ENCODE measurements around the gene ARHGEF19.

Gene ARHGEF19

GRCh38 chr1:16248603-16249516, 36.4 kb upstream of the ARHGEF19 start (continued):
- TF ChIP-seq, protein P1, sequence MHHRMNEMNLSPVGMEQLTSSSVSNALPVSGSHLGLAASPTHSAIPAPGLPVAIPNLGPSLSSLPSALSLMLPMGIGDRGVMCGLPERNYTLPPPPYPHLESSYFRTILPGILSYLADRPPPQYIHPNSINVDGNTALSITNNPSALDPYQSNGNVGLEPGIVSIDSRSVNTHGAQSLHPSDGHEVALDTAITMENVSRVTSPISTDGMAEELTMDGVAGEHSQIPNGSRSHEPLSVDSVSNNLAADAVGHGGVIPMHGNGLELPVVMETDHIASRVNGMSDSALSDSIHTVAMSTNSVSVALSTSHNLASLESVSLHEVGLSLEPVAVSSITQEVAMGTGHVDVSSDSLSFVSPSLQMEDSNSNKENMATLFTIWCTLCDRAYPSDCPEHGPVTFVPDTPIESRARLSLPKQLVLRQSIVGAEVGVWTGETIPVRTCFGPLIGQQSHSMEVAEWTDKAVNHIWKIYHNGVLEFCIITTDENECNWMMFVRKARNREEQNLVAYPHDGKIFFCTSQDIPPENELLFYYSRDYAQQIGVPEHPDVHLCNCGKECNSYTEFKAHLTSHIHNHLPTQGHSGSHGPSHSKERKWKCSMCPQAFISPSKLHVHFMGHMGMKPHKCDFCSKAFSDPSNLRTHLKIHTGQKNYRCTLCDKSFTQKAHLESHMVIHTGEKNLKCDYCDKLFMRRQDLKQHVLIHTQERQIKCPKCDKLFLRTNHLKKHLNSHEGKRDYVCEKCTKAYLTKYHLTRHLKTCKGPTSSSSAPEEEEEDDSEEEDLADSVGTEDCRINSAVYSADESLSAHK (tag by site-specific recombination; IDR thresholded peaks at IDR 0.05), result peak; percentile 95
- TF ChIP-seq, protein P2, sequence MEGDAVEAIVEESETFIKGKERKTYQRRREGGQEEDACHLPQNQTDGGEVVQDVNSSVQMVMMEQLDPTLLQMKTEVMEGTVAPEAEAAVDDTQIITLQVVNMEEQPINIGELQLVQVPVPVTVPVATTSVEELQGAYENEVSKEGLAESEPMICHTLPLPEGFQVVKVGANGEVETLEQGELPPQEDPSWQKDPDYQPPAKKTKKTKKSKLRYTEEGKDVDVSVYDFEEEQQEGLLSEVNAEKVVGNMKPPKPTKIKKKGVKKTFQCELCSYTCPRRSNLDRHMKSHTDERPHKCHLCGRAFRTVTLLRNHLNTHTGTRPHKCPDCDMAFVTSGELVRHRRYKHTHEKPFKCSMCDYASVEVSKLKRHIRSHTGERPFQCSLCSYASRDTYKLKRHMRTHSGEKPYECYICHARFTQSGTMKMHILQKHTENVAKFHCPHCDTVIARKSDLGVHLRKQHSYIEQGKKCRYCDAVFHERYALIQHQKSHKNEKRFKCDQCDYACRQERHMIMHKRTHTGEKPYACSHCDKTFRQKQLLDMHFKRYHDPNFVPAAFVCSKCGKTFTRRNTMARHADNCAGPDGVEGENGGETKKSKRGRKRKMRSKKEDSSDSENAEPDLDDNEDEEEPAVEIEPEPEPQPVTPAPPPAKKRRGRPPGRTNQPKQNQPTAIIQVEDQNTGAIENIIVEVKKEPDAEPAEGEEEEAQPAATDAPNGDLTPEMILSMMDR (tag by site-specific recombination; IDR thresholded peaks at IDR 0.05), result no peak
- TF ChIP-seq, protein P3, sequence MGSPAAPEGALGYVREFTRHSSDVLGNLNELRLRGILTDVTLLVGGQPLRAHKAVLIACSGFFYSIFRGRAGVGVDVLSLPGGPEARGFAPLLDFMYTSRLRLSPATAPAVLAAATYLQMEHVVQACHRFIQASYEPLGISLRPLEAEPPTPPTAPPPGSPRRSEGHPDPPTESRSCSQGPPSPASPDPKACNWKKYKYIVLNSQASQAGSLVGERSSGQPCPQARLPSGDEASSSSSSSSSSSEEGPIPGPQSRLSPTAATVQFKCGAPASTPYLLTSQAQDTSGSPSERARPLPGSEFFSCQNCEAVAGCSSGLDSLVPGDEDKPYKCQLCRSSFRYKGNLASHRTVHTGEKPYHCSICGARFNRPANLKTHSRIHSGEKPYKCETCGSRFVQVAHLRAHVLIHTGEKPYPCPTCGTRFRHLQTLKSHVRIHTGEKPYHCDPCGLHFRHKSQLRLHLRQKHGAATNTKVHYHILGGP (tag by site-specific recombination; IDR thresholded peaks at IDR 0.05), result no peak
- TF ChIP-seq ZFP37 (tag by site-specific recombination; IDR thresholded peaks at IDR 0.05), result no peak
- no peak for TF ChIP-seq HOXA7 (CRISPR knock-in tag; IDR thresholded peaks at IDR 0.05; ENCODE audit: borderline replicate concordance)
- no peak for TF ChIP-seq ZNF211 (tag by site-specific recombination; IDR thresholded peaks at IDR 0.05; ENCODE audit: low read depth)
- TF ChIP-seq ZNF560 (tag by site-specific recombination; IDR thresholded peaks at IDR 0.05; ENCODE audit: borderline replicate concordance), result no peak
- TF ChIP-seq ZNF274 (IDR thresholded peaks at IDR 0.05; ENCODE audit: low read length), result no peak
- no peak for TF ChIP-seq ZNF274 (tag by site-specific recombination; IDR thresholded peaks at IDR 0.05; ENCODE audit: borderline replicate concordance)
- TF ChIP-seq YY1 (tag by site-specific recombination; IDR thresholded peaks at IDR 0.05), result no peak
- peak; percentile 72; the same call in 1 of the 2 replicates for TF ChIP-seq ZBTB44 (tag by site-specific recombination; IDR thresholded peaks at IDR 0.05)
- no peak for TF ChIP-seq ZNF768 (tag by site-specific recombination; IDR thresholded peaks at IDR 0.05)
- peak; percentile 91 for TF ChIP-seq ZNF561 (tag by site-specific recombination; IDR thresholded peaks at IDR 0.05; ENCODE audit: borderline replicate concordance)
- no peak for TF ChIP-seq BCL11A (tag by site-specific recombination; IDR thresholded peaks at IDR 0.05; ENCODE audit: low read depth)
- no peak for TF ChIP-seq ZNF544 (tag by site-specific recombination; IDR thresholded peaks at IDR 0.05)
- 0 out of 2 replicates have a peak, but pooled peaks have one; percentile 65 for TF ChIP-seq ZNF692 (tag by site-specific recombination; IDR thresholded peaks at IDR 0.05)
- TF ChIP-seq, protein P4, sequence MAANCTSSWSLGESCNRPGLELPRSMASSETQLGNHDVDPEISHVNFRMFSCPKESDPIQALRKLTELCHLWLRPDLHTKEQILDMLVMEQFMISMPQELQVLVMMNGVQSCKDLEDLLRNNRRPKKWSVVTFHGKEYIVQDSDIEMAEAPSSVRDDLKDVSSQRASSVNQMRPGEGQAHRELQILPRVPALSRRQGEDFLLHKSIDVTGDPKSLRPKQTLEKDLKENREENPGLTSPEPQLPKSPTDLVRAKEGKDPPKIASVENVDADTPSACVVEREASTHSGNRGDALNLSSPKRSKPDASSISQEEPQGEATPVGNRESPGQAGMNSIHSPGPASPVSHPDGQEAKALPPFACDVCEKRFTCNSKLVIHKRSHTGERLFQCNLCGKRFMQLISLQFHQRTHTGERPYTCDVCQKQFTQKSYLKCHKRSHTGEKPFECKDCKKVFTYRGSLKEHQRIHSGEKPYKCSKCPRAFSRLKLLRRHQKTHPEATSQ (tag by site-specific recombination; IDR thresholded peaks at IDR 0.05), result no peak
- TF ChIP-seq ZSCAN23 (tag by site-specific recombination; IDR thresholded peaks at IDR 0.05), result no peak
- no peak for TF ChIP-seq ELK4 (IDR thresholded peaks at IDR 0.05; ENCODE audit: borderline replicate concordance, low read depth, low read length)
- TF ChIP-seq ZFP69B (tag by site-specific recombination; IDR thresholded peaks at IDR 0.05), result no peak; the same call in 1 of the 2 replicates
- TF ChIP-seq ZNF626 (tag by site-specific recombination; IDR thresholded peaks at IDR 0.05), result no peak
- peak; percentile 93 for TF ChIP-seq ZBTB17 (tag by site-specific recombination; IDR thresholded peaks at IDR 0.05)
- no peak for TF ChIP-seq ZNF114 (tag by site-specific recombination; IDR thresholded peaks at IDR 0.05)
- no peak for TF ChIP-seq ZNF146 (tag by site-specific recombination; IDR thresholded peaks at IDR 0.05)
- no peak for TF ChIP-seq YY2 (tag by site-specific recombination; IDR thresholded peaks at IDR 0.05)
- TF ChIP-seq ZNF404 (tag by site-specific recombination; IDR thresholded peaks at IDR 0.05), result no peak
- peak; percentile 90 for TF ChIP-seq ZNF629 (tag by site-specific recombination; IDR thresholded peaks at IDR 0.05)
- TF ChIP-seq MZF1 (tag by site-specific recombination; IDR thresholded peaks at IDR 0.05; ENCODE audit: borderline replicate concordance), result peak; percentile 39; the same call in 1 of the 2 replicates

Measured in HEK293 (cell line).